Measurements from ENCODE around the gene TMEM178B.
"Not testable (repeated sequence)": the region's sequence is repeated elsewhere in the genome, so short reads cannot be mapped to it uniquely, and the experiment has no call there.

TMEM178B gene

GRCh38 chr7:141190495-141190894 is 116.6 kb downstream of the TMEM178B start:
- no peak for DNase-seq

GRCh38 chr7:141191277-141191676 is 117.4 kb downstream of the TMEM178B start:
- no peak for DNase-seq

- no peak for DNase-seq
Measured at GRCh38 chr7:141193066-141193465, 119.2 kb downstream of the TMEM178B start.

GRCh38 chr7:141195722-141196121 is 121.9 kb downstream of the TMEM178B start:
- DNase-seq, result not testable (repeated sequence)

GRCh38 chr7:141198194-141198958 is 124.5 kb downstream of the TMEM178B start:
- no peak for DNase-seq

- DNase-seq, result no peak
Measured at GRCh38 chr7:141200191-141201108, 126.6 kb downstream of the TMEM178B start.

- DNase-seq, result no peak
Measured at GRCh38 chr7:141201145-141201885, 127.5 kb downstream of the TMEM178B start.

- DNase-seq, result no peak
Measured at GRCh38 chr7:141202535-141202934, 128.7 kb downstream of the TMEM178B start.

- DNase-seq, result no peak
Measured at GRCh38 chr7:141203177-141203576, 129.3 kb downstream of the TMEM178B start.

GRCh38 chr7:141203586-141203985 is 129.7 kb downstream of the TMEM178B start:
- no peak for DNase-seq

GRCh38 chr7:141207661-141208060 is 133.8 kb downstream of the TMEM178B start:
- DNase-seq, result no peak

GRCh38 chr7:141208539-141208938 is 134.7 kb downstream of the TMEM178B start:
- no peak for DNase-seq

GRCh38 chr7:141209454-141209853 is 135.6 kb downstream of the TMEM178B start:
- no peak for DNase-seq

- DNase-seq, result no peak
Measured at GRCh38 chr7:141210862-141211261, 137.0 kb downstream of the TMEM178B start.

GRCh38 chr7:141213226-141213625 is 139.4 kb downstream of the TMEM178B start:
- DNase-seq, result no peak

- no peak for DNase-seq
Measured at GRCh38 chr7:141217938-141218337, 144.1 kb downstream of the TMEM178B start.

GRCh38 chr7:141218941-141219340 is 145.1 kb downstream of the TMEM178B start:
- no peak for DNase-seq

GRCh38 chr7:141220263-141220880 is 146.5 kb downstream of the TMEM178B start:
- DNase-seq, result no peak

GRCh38 chr7:141221007-141221612 is 147.2 kb downstream of the TMEM178B start:
- no peak for DNase-seq

GRCh38 chr7:141225916-141226618 is 152.2 kb downstream of the TMEM178B start:
- no peak for DNase-seq

GRCh38 chr7:141227454-141227853 is 153.6 kb downstream of the TMEM178B start:
- no peak for DNase-seq

- DNase-seq, result no peak
Measured at GRCh38 chr7:141228482-141228881, 154.6 kb downstream of the TMEM178B start.

Measured in stimulated activated naive CD4-positive, alpha-beta T cell treated with Interleukin-2 at 50 U/mL for 16 hours (primary cell).